H1 (cell line): ENCODE data around the gene SMARCD2. TPM values are rescaled to one million over a fixed set of nuclear protein-coding genes. Genes with fewer than 3 reads are reported as not detected.

Experiments used
- CTCF ChIA-PET: fragments of 300-600 bp; sonication (Branson Sonifier 250); formaldehyde crosslinking; loops from one replicate; lab custom pipeline; 2021; ENCODE audit not compliant: partially characterized antibody; lab: Charles Lee
- POLR2A ChIA-PET: fragments of 300-600 bp; sonication (Branson Sonifier 250); formaldehyde crosslinking; loops from one replicate; lab custom pipeline; 2021; ENCODE audit warnings: inconsistent platforms; ENCODE audit not compliant: partially characterized antibody; lab: Charles Lee
- DNase-seq, 2 experiments: peaks; one replicate each; pipeline versions ENCODE4 v3.0.0 to v3.0.0-alpha.2; 2010 to 2022; ENCODE audit warnings: low spot score in 2 of 2, low read depth in 1 of 2, mixed read lengths in 1 of 2
- FAIRE-seq: peaks from 2 replicates; lab custom pipeline; 2011; peaks lifted over from hg19 to GRCh38; lab: Jason Lieb, UNC
- H2AFZ ChIP-seq: 2 replicates; pipeline ENCODE4 v1.8.1; 2012; ENCODE audit warnings: low read length, inconsistent platforms
- H2AK5ac ChIP-seq: 2 replicates; pipeline ENCODE4 v1.6.1; 2013; ENCODE audit warnings: low read depth, low read length
- H2BK120ac ChIP-seq: replicated peaks from 2 replicates; pipeline ENCODE3; 2013; ENCODE audit warnings: low read depth, low read length, inconsistent platforms
- H2BK12ac ChIP-seq: 2 replicates; pipeline ENCODE4 v1.6.1; 2013; ENCODE audit warnings: low read depth, low read length
- H2BK15ac ChIP-seq: 2 replicates; pipeline ENCODE4 v1.6.1; 2013; ENCODE audit warnings: low read length
- H2BK20ac ChIP-seq: 2 replicates; pipeline ENCODE4 v1.6.1; 2013; ENCODE audit warnings: low read length
- H2BK5ac ChIP-seq: 2 replicates; pipeline ENCODE4 v1.6.1; 2013; ENCODE audit warnings: low read depth, low read length
- H3K14ac ChIP-seq: 2 replicates; pipeline ENCODE4 v1.6.1; 2013; ENCODE audit warnings: inconsistent platforms; ENCODE audit not compliant: insufficient read length
- H3K18ac ChIP-seq: 2 replicates; pipeline ENCODE4 v1.6.1; 2013; ENCODE audit warnings: low read length; ENCODE audit errors: extremely low read depth
- H3K23ac ChIP-seq: 2 replicates; pipeline ENCODE4 v1.6.1; 2013; ENCODE audit warnings: inconsistent platforms; ENCODE audit not compliant: insufficient read length
- H3K23me2 ChIP-seq: 2 replicates; pipeline ENCODE4 v1.6.1; 2013; ENCODE audit warnings: low read depth, low read length
- H3K27ac ChIP-seq: 2 replicates; pipeline ENCODE4 v1.6.1; 2011; ENCODE audit warnings: low read depth, low read length, inconsistent platforms
- H3K27me3 ChIP-seq, 4 experiments: replicated peaks in 1 of 4; 1 replicate in 1 of 4; 2 replicates in 3 of 4; pipeline versions ENCODE4 v1.6.1 to v1.8.1; 2011 to 2013; ENCODE audit warnings: low read length in 3 of 4, mild to moderate bottlenecking in 3 of 4, inconsistent platforms in 2 of 4, mixed read lengths in 2 of 4, moderate library complexity in 1 of 4; ENCODE audit not compliant: control insufficient read depth in 3 of 4, insufficient read depth in 3 of 4; ENCODE audit errors: extremely low read depth in 1 of 4
- H3K36me3 ChIP-seq, 4 experiments: 2 replicates each; pipeline versions ENCODE4 v1.6.1 to v1.8.1; 2011 to 2013; ENCODE audit warnings: mild to moderate bottlenecking in 4 of 4, low read length in 3 of 4, moderate library complexity in 2 of 4, control low read depth in 1 of 4, inconsistent platforms in 1 of 4; ENCODE audit not compliant: insufficient read depth in 4 of 4, control insufficient read depth in 2 of 4
- H3K4ac ChIP-seq: replicated peaks from 2 replicates; pipeline ENCODE3; 2013; ENCODE audit warnings: low read length, low read depth, mixed read lengths, inconsistent platforms; ENCODE audit not compliant: insufficient read length
- H3K4me1 ChIP-seq, 4 experiments: replicated peaks in 1 of 4; 1 replicate in 1 of 4; 2 replicates in 3 of 4; pipeline versions ENCODE4 v1.6.1 to v1.8.1; 2011 to 2013; ENCODE audit warnings: low read length in 3 of 4, inconsistent platforms in 2 of 4, mixed read lengths in 1 of 4; ENCODE audit not compliant: insufficient read depth in 4 of 4, control insufficient read depth in 3 of 4
- H3K4me2 ChIP-seq, 2 experiments: 2 replicates each; pipeline versions ENCODE4 v1.6.1 to v1.8.1; 2011 to 2013; ENCODE audit warnings: low read depth in 2 of 2, low read length in 2 of 2, control low read depth in 1 of 2, inconsistent platforms in 1 of 2, mild to moderate bottlenecking in 1 of 2; ENCODE audit not compliant: insufficient read depth in 1 of 2
- H3K4me3 ChIP-seq, 4 experiments: fragments of 200-600, 300-600 bp in 1 of 4; sonication (generic), shearing (Covaris generic), sonication (Bioruptor Twin) in 1 of 4; 2 replicates each; pipeline versions ENCODE4 v1.5.1 to v1.8.1; 2011 to 2016; ENCODE audit warnings: low read length in 4 of 4, low read depth in 3 of 4, control low read depth in 2 of 4, inconsistent platforms in 2 of 4, mild to moderate bottlenecking in 2 of 4, mixed read lengths in 1 of 4, moderate library complexity in 1 of 4; ENCODE audit not compliant: insufficient read depth in 2 of 4; ENCODE audit errors: extremely low read depth in 1 of 4
- H3K56ac ChIP-seq: replicated peaks from 2 replicates; pipeline ENCODE3; 2013; ENCODE audit warnings: low read depth, mild to moderate bottlenecking, mixed read lengths, low read length, inconsistent platforms; ENCODE audit not compliant: insufficient read length
- H3K79me1 ChIP-seq: 2 replicates; pipeline ENCODE4 v1.6.1; 2013; ENCODE audit warnings: low read depth, low read length, control low read depth
- H3K79me2 ChIP-seq, 2 experiments: 2 replicates each; pipeline versions ENCODE4 v1.6.1 to v1.8.1; 2012 to 2013; ENCODE audit warnings: low read length in 2 of 2, mild to moderate bottlenecking in 2 of 2, inconsistent platforms in 1 of 2; ENCODE audit not compliant: insufficient read depth in 2 of 2, control insufficient read depth in 1 of 2
- H3K9ac ChIP-seq, 4 experiments: replicated peaks in 1 of 4; 1 replicate in 1 of 4; 2 replicates in 3 of 4; pipeline versions ENCODE4 v1.6.1 to v1.8.1; 2011 to 2013; ENCODE audit warnings: low read depth in 3 of 4, low read length in 3 of 4, control low read depth in 2 of 4, mild to moderate bottlenecking in 2 of 4, moderate library complexity in 2 of 4, inconsistent platforms in 1 of 4; ENCODE audit errors: extremely low read depth in 1 of 4
- H3K9me3 ChIP-seq, 2 experiments: 2 replicates each; pipeline versions ENCODE4 v1.6.1 to v1.8.1; 2012 to 2013; ENCODE audit warnings: mild to moderate bottlenecking in 2 of 2, moderate library complexity in 2 of 2, control low read depth in 1 of 2, inconsistent platforms in 1 of 2, low read depth in 1 of 2, low read length in 1 of 2, mixed read lengths in 1 of 2; ENCODE audit not compliant: insufficient read depth in 2 of 2
- H4K20me1 ChIP-seq, 2 experiments: replicated peaks in 1 of 2; 2 replicates each; pipeline versions ENCODE3 to v1.8.1; 2011 to 2013; ENCODE audit warnings: inconsistent platforms in 2 of 2, low read length in 2 of 2, mild to moderate bottlenecking in 1 of 2; ENCODE audit not compliant: insufficient read depth in 2 of 2, control insufficient read depth in 1 of 2
- H4K5ac ChIP-seq: 2 replicates; pipeline ENCODE4 v1.6.1; 2013; ENCODE audit warnings: low read length, low read depth, mixed read lengths, inconsistent platforms; ENCODE audit not compliant: insufficient read length
- H4K8ac ChIP-seq: 2 replicates; pipeline ENCODE4 v1.8.0; 2013; ENCODE audit warnings: mild to moderate bottlenecking, moderate library complexity, low read length, inconsistent platforms; ENCODE audit not compliant: insufficient read depth; ENCODE audit errors: extremely low read depth
- H4K91ac ChIP-seq: replicated peaks from 2 replicates; pipeline ENCODE3; 2013; ENCODE audit warnings: low read length, mixed read lengths, inconsistent platforms; ENCODE audit not compliant: insufficient read length
- ASH2L ChIP-seq: fragments of 200-600, 300-600 bp; sonication (generic); IDR thresholded peaks from one replicate; pipeline ENCODE4 v1.7.1; 2017; ENCODE audit warnings: low read length
- EGR1 ChIP-seq: IDR thresholded peaks from 2 replicates; pipeline ENCODE4 v1.6.1; 2011; ENCODE audit warnings: low read depth, low read length, borderline replicate concordance
- GABPA ChIP-seq: IDR thresholded peaks from 2 replicates; pipeline ENCODE4 v1.6.1; 2011; ENCODE audit warnings: mild to moderate bottlenecking, low read length, moderate library complexity, borderline replicate concordance; ENCODE audit not compliant: insufficient read depth
- MAFK ChIP-seq: IDR thresholded peaks from 2 replicates; pipeline ENCODE4 v1.6.1; 2012; ENCODE audit warnings: low read depth, mild to moderate bottlenecking, improper control_type of control experiment, low read length
- NRF1 ChIP-seq: IDR thresholded peaks from 2 replicates; pipeline ENCODE4 v1.6.1; 2011; ENCODE audit warnings: mild to moderate bottlenecking, low read depth, low read length, improper control_type of control experiment
- POU5F1 ChIP-seq: IDR thresholded peaks from 2 replicates; pipeline ENCODE4 v1.6.1; 2011; ENCODE audit warnings: low read depth, mild to moderate bottlenecking, low read length, moderate library complexity
- RAD21 ChIP-seq, 2 experiments: IDR thresholded peaks in 1 of 2; conservative IDR thresholded peaks in 1 of 2; 2 replicates each; pipeline ENCODE4 v1.6.1; 2011; ENCODE audit warnings: low read depth in 2 of 2, low read length in 2 of 2, improper control_type of control experiment in 1 of 2, inconsistent platforms in 1 of 2, mild to moderate bottlenecking in 1 of 2, moderate library complexity in 1 of 2
- TBP ChIP-seq: IDR thresholded peaks from 2 replicates; pipeline ENCODE4 v1.6.1; 2011; ENCODE audit warnings: low read depth, low read length, improper control_type of control experiment
- TCF12 ChIP-seq: IDR thresholded peaks from 2 replicates; pipeline ENCODE4 v1.6.1; 2011; ENCODE audit warnings: low read depth, mild to moderate bottlenecking, low read length
- YY1 ChIP-seq: IDR thresholded peaks from 2 replicates; pipeline ENCODE4 v1.6.1; 2011; ENCODE audit warnings: low read depth, mild to moderate bottlenecking, low read length
- whole genome bisulfite sequencing, 2 experiments: shearing (Covaris generic) in 1 of 2; methylation state at CpG; one replicate each; pipeline versions ENCODE4 v1.1.6 to v1.1.7; 2013 to 2015; ENCODE audit warnings: low lambda C conversion rate in 2 of 2, mixed read lengths in 2 of 2, inconsistent platforms in 1 of 2, low coverage in 1 of 2, missing lambda C conversion rate in 1 of 2; ENCODE audit not compliant: insufficient replicate concordance in 2 of 2, insufficient coverage in 1 of 2, insufficient read length in 1 of 2; ENCODE audit errors: extremely low coverage in 1 of 2, missing lambda C conversion rate in 1 of 2; 5-methylcytosine and 5-hydroxymethylcytosine counted together
- polyA plus RNA-seq, 7 experiments: library from polyadenylated mRNA; depleted of rRNA in 3 of 7; stranded (reverse) in 5 of 7; unstranded in 2 of 7; fragments of >200 nt in 5 of 7; fragments of 200-250 nt in 2 of 7; gene quantifications; 1 replicate in 5 of 7; 2 replicates in 1 of 7; 4 replicates in 1 of 7; pipeline versions ENCODE4 v1.2.1 to v1.2.3, GENCODE V29; 2011 to 2013; ENCODE audit warnings: missing spikeins in 2 of 7, mixed read lengths in 2 of 7
- total RNA-seq: library from RNA; stranded (reverse); fragmentation: NEBNext Ultra II Directional; extraction: Animal tissue kit (Norgen Biotek cat#: 25700); gene quantifications from 2 replicates; pipeline ENCODE4 v1.2.1, GENCODE V29; 2021

SMARCD2 gene
- total and polyA plus RNA-seq, 2 of the 8 experiments (the other 6 are each of a cell fraction or from before 2014, with no cell fraction given) = 90.0 to 92.2 TPM

DNA sequence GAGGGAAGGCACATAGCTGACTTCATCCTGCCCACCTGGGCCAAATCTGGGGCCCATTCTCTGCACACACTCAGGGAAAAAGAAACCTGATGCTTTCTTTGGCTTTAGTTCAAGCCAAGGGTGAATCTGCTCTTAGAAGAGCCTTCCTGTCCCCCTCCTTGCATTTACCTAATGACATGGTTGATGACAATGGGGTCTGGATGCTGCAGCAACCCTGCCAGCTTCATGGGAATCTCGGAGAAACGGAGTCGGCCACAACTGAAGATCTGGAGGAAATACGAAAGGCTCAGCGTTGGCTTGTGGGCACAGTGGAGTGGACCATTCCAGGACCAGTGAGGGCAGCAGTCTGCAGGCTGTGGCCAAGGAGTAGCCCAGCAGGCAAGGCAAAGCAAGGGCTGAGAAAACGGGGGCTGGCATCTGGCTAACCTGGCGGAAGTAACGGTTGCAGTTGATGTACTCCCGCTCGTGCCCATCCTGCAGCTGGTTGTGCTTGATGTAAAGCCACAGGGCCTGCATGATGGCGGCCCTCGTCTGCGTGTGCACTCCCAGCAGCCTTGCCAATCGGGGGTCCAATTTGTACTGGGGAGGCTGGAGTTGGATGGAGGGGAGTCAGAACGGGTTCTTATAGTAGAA, 8.6 kb downstream of the SMARCD2 start:
- H3K4me3 ChIP-seq = no peak overlapping the region
- no peak overlapping the region; the same call in 1 of the 2 replicates for H2BK5ac ChIP-seq
- no peak overlapping the region for H3K9ac ChIP-seq
- no peak overlapping the region for H3K4me2 ChIP-seq
- H2BK12ac ChIP-seq = no peak overlapping the region
- no peaks in the 10 kb centered on the region for H3K9me3 ChIP-seq
- H3K56ac ChIP-seq = no peak overlapping the region
- H3K27me3 ChIP-seq = no peaks in the 10 kb centered on the region
- no peak overlapping the region for H2BK20ac ChIP-seq
- H3K4ac ChIP-seq = no peak overlapping the region
- H3K27ac ChIP-seq = no peak overlapping the region
- no peak overlapping the region for H2BK15ac ChIP-seq
- no peak overlapping the region for H2AK5ac ChIP-seq
- no peak overlapping the region for H3K23ac ChIP-seq
- no peak overlapping the region for H3K18ac ChIP-seq
- H3K79me1 ChIP-seq = peaks cover 22% of the 10 kb centered on the region
- peaks cover 3 to 27% of the 10 kb centered on the region in 2 experiments for H4K20me1 ChIP-seq
- no peak overlapping the region; the same call in 1 of the 2 replicates for H4K8ac ChIP-seq
- ChIA-PET POLR2A (interaction anchor here (1.1 to 32.3 kb wide), 8 partner anchors 2 to 93 kb away, joined by 3 to 593 read pairs (median 7); partner anchors contain the start of genes CCDC47, DDX42, FTSJ3 and PSMC5), CTCF (interaction anchor here (0.7 to 5.2 kb wide), 18 partner anchors 10 to 385 kb away, joined by 3 to 61 read pairs (median 4); no protein-coding TSS in a partner anchor)
- peaks cover 0 to 28% of the 10 kb centered on the region in 2 experiments for H3K79me2 ChIP-seq
- no peak overlapping the region for H2AFZ ChIP-seq
- no peak overlapping the region for H2BK120ac ChIP-seq
- FAIRE-seq = no peak
- no peak overlapping the region for H3K14ac ChIP-seq
- no peaks in the 10 kb centered on the region for H3K23me2 ChIP-seq
- peaks cover under 1 to 13% (median 11%) of the 10 kb centered on the region in 4 experiments for H3K4me1 ChIP-seq
- 94% methylated on average over 15 of the region's 15 CpGs; no CpG with 5 or more reads in 1 of the 2 experiments for WGBS, 2 experiments
- peaks cover 42 to 63% (median 59%) of the 10 kb centered on the region in 4 experiments for H3K36me3 ChIP-seq
- no peak overlapping the region for H4K91ac ChIP-seq
- no peak for DNase-seq
- no peak overlapping the region for H4K5ac ChIP-seq
- TF ChIP-seq RAD21 (IDR thresholded peaks at IDR 0.05 in 1 of 2, conservative IDR thresholded peaks at IDR 0.05 in 1 of 2; ENCODE audit: low read depth in 2 of 2, low read length in 2 of 2) (no peak), GABPA (no peak), ASH2L (no peak), TCF12 (no peak), EGR1 (no peak), YY1 (no peak), POU5F1 (no peak), MAFK (no peak), NRF1 (no peak), TBP (no peak)
